K562 (cell line): ENCODE measurements around the gene ZNF804A. TPM values are rescaled to one million over a fixed set of nuclear protein-coding genes. Genes with fewer than 3 reads are reported as not detected.

Experiments
- ATAC-seq: fragments of 200-7000 bp; cut with Tn5 transposase; 3 replicates; pipeline ENCODE4 v1.9.1; 2020; ENCODE audit warnings: moderate library complexity
- BruUV-seq: library from RNA; stranded (reverse); fragments of 400-500 nt; replicated peaks from 2 replicates; lab custom pipeline; 2021; lab: Mats Ljungman, UMichigan
- CTCF ChIA-PET: fragments of 300-600 bp; formaldehyde crosslinking; extraction: SDS; loops from one replicate; lab custom pipeline; 2021; ENCODE audit warnings: low intra/inter-chr PET ratio; lab: Yijun Ruan, JAX
- POLR2A ChIA-PET: fragments of 300-600, 350-650 bp; sonication (Branson Sonifier 250); formaldehyde crosslinking; extraction: SDS; loops from one replicate; lab custom pipeline; 2021; ENCODE audit warnings: antibody characterized with exemption, inconsistent platforms; lab: Yijun Ruan, JAX
- DNase-seq, 4 experiments: peaks; one replicate each; pipeline versions ENCODE4 v3.0.0 to v3.0.0-alpha.2; 2011 to 2018; ENCODE audit warnings: low spot score in 3 of 4, mixed read lengths in 3 of 4; ENCODE audit errors: extremely low read depth in 1 of 4
- FAIRE-seq: peaks from 2 replicates; lab custom pipeline; 2011; peaks lifted over from hg19 to GRCh38; lab: Jason Lieb, UNC
- H2AFZ ChIP-seq: 2 replicates; pipeline ENCODE4 v1.6.0; 2011; ENCODE audit warnings: low read depth, low read length, control low read depth, inconsistent platforms
- H3K27ac ChIP-seq: fragments of 200-600 bp; 3 replicates; pipeline ENCODE4 v1.8.0; 2011; ENCODE audit warnings: low read depth, mild to moderate bottlenecking, control low read depth, inconsistent platforms, low read length, moderate library complexity, mixed read lengths; ENCODE audit errors: extremely low read depth
- H3K27me3 ChIP-seq, 2 experiments: fragments of 300-600 bp in 1 of 2; 2 replicates in 1 of 2; 3 replicates in 1 of 2; pipeline versions ENCODE4 v1.6.0 to v1.8.0; 2011; ENCODE audit warnings: inconsistent platforms in 2 of 2, low read length in 2 of 2, mild to moderate bottlenecking in 1 of 2, mixed read lengths in 1 of 2, moderate library complexity in 1 of 2; ENCODE audit not compliant: control insufficient read depth in 2 of 2, insufficient read depth in 2 of 2
- H3K36me3 ChIP-seq: fragments of 300-600 bp; 3 replicates; pipeline ENCODE4 v1.8.0; 2011; ENCODE audit warnings: mild to moderate bottlenecking, low read length, inconsistent platforms; ENCODE audit not compliant: control insufficient read depth, insufficient read depth
- H3K4me1 ChIP-seq, 2 experiments: fragments of 200-600 bp in 1 of 2; replicated peaks in 1 of 2; 2 replicates in 1 of 2; 3 replicates in 1 of 2; pipeline versions ENCODE4 v1.5.1 to v1.8.0; 2011; ENCODE audit warnings: inconsistent platforms in 2 of 2, low read length in 2 of 2, mild to moderate bottlenecking in 1 of 2, mixed read lengths in 1 of 2, moderate library complexity in 1 of 2; ENCODE audit not compliant: control insufficient read depth in 2 of 2, insufficient read depth in 2 of 2
- H3K4me2 ChIP-seq: 2 replicates; pipeline ENCODE4 v1.6.1; 2011; ENCODE audit warnings: low read length, control low read depth, inconsistent platforms, mixed read lengths; ENCODE audit not compliant: insufficient read depth
- H3K4me3 ChIP-seq: fragments of 200-600 bp; sonication (generic), shearing (Covaris generic); 2 replicates; pipeline ENCODE4 v1.5.1; 2016; ENCODE audit warnings: control low read depth, inconsistent platforms
- H3K79me2 ChIP-seq: fragments of 200-600 bp; 3 replicates; pipeline ENCODE4 v1.8.0; 2011; ENCODE audit warnings: low read length, inconsistent platforms; ENCODE audit not compliant: control insufficient read depth, insufficient read depth
- H3K9ac ChIP-seq, 2 experiments: 2 replicates each; pipeline versions ENCODE4 v1.6.0 to v1.6.1; 2011; ENCODE audit warnings: low read depth in 2 of 2, low read length in 2 of 2, control low read depth in 1 of 2, inconsistent platforms in 1 of 2, mild to moderate bottlenecking in 1 of 2, mixed read lengths in 1 of 2; ENCODE audit not compliant: insufficient read depth in 1 of 2
- H3K9me1 ChIP-seq: one replicate; pipeline ENCODE4 v1.6.0; 2011; ENCODE audit warnings: inconsistent platforms, mild to moderate bottlenecking, low read length, moderate library complexity; ENCODE audit not compliant: control insufficient read depth, insufficient read depth
- H3K9me3 ChIP-seq: replicated peaks from 2 replicates; pipeline ENCODE4 v1.5.1; 2011; ENCODE audit warnings: low read depth, low read length, inconsistent platforms; ENCODE audit not compliant: control insufficient read depth, insufficient read depth
- H4K20me1 ChIP-seq: replicated peaks from 2 replicates; pipeline ENCODE4 v1.6.1; 2011; ENCODE audit warnings: low read length, inconsistent platforms, mixed read lengths; ENCODE audit not compliant: control insufficient read depth, insufficient read depth
- ATF7 ChIP-seq: fragments of 450-650 bp; IDR thresholded peaks from 2 replicates; pipeline ENCODE4 v1.7.1; 2014; ENCODE audit warnings: mild to moderate bottlenecking, moderate library complexity
- BCOR ChIP-seq: fragments of 450-650 bp; IDR thresholded peaks from 2 replicates; pipeline ENCODE4 v1.6.1; 2016
- CCNT2 ChIP-seq: IDR thresholded peaks from 2 replicates; pipeline ENCODE4 v1.6.1; 2011; ENCODE audit warnings: borderline replicate concordance, low read depth, mild to moderate bottlenecking, moderate library complexity, mixed read lengths, low read length; ENCODE audit not compliant: insufficient read length; ENCODE audit errors: extremely low read depth
- E2F6 ChIP-seq, 2 experiments: IDR thresholded peaks; 2 replicates each; pipeline ENCODE4 v1.6.1; 2011; ENCODE audit warnings: borderline replicate concordance in 1 of 2, control low read depth in 1 of 2, low read depth in 1 of 2, low read length in 1 of 2, mild to moderate bottlenecking in 1 of 2, mixed read lengths in 1 of 2, moderate library complexity in 1 of 2; ENCODE audit not compliant: insufficient read depth in 1 of 2, insufficient read length in 1 of 2, poor library complexity in 1 of 2, severe bottlenecking in 1 of 2; ENCODE audit errors: extremely low read depth in 1 of 2
- ETS1 ChIP-seq: conservative IDR thresholded peaks from 2 replicates; pipeline ENCODE4 v1.6.1; 2011; ENCODE audit warnings: low read depth, mild to moderate bottlenecking, low read length; ENCODE audit not compliant: control insufficient read depth
- HNRNPK ChIP-seq: fragments of 200-400 bp; formaldehyde crosslinking; IDR thresholded peaks from one replicate; pipeline ENCODE4 v1.6.1; 2018; ENCODE audit warnings: mild to moderate bottlenecking, low read depth, low read length; ENCODE audit not compliant: poor library complexity, severe bottlenecking
- KAT8 ChIP-seq: fragments of 450-650 bp; IDR thresholded peaks from 2 replicates; pipeline ENCODE4 v1.6.1; 2016; ENCODE audit warnings: low read depth, mild to moderate bottlenecking
- KHSRP ChIP-seq: fragments of 450-650 bp; IDR thresholded peaks from 2 replicates; pipeline ENCODE4 v1.6.1; 2017
- MXD1 ChIP-seq: fragments of 250-450 bp; sonication (Bioruptor Pico); IDR thresholded peaks from 2 replicates; pipeline ENCODE4 v1.8.0; 2021; ENCODE audit warnings: borderline replicate concordance, mild to moderate bottlenecking, moderate library complexity; ENCODE audit not compliant: poor library complexity, severe bottlenecking
- NCOA1 ChIP-seq: fragments of 450-650 bp; IDR thresholded peaks from 2 replicates; pipeline ENCODE4 v1.6.1; 2016; ENCODE audit warnings: low read depth
- NCOR1 ChIP-seq: fragments of 450-650 bp; IDR thresholded peaks from 2 replicates; pipeline ENCODE4 v1.6.1; 2016; ENCODE audit warnings: mild to moderate bottlenecking, moderate library complexity
- NFE2L1 ChIP-seq: fragments of 450-650 bp; IDR thresholded peaks from 2 replicates; pipeline ENCODE4 v1.6.1; 2016; ENCODE audit warnings: missing genetic modification characterization, low read depth, mild to moderate bottlenecking, missing compliant biosample characterization, moderate library complexity, borderline replicate concordance
- POLR2H ChIP-seq: IDR thresholded peaks from 2 replicates; pipeline ENCODE4 v1.6.1; 2016; ENCODE audit warnings: missing genetic modification characterization, low read depth, mild to moderate bottlenecking, control low read depth, missing compliant biosample characterization, moderate library complexity
- RBM34 ChIP-seq: fragments of 200-400 bp; formaldehyde crosslinking; IDR thresholded peaks from 2 replicates; pipeline ENCODE4 v1.6.1; 2018; ENCODE audit warnings: low read length, borderline replicate concordance; ENCODE audit not compliant: insufficient read depth
- SRSF3 ChIP-seq: fragments of 200-400 bp; formaldehyde crosslinking; IDR thresholded peaks from 2 replicates; pipeline ENCODE4 v1.6.1; 2016; ENCODE audit warnings: mild to moderate bottlenecking, low read length, moderate library complexity; ENCODE audit not compliant: insufficient read depth
- STAT6 ChIP-seq: sonication (generic); formaldehyde crosslinking; IDR thresholded peaks from 2 replicates; pipeline ENCODE4 v1.8.1; 2023; ENCODE audit warnings: mild to moderate bottlenecking, missing genetic modification reagents
- TEAD4 ChIP-seq, 2 experiments: sonication (generic) in 1 of 2; formaldehyde crosslinking in 1 of 2; IDR thresholded peaks; 2 replicates each; pipeline versions ENCODE4 v1.6.1 to v1.8.0; 2012 to 2022; ENCODE audit warnings: borderline replicate concordance in 1 of 2, inconsistent platforms in 1 of 2, low read length in 1 of 2, mild to moderate bottlenecking in 1 of 2, missing genetic modification reagents in 1 of 2
- in situ Hi-C: fragments of 300-500 bp; cut with MboI; formaldehyde crosslinking; loops from 4 replicates; pipeline ENCODE4 v1.15.0; 2018; ENCODE audit warnings: inconsistent platforms, mixed read lengths
- intact Hi-C: fragments of 100-400 bp; cut with micrococcal nuclease; formaldehyde crosslinking; loops from 2 replicates; pipeline ENCODE4 v1.14.2; 2022
- polyA plus RNA-seq, 8 experiments: library from polyadenylated mRNA; depleted of rRNA in 4 of 8; stranded (reverse) in 5 of 8; unstranded in 3 of 8; fragments of >200 nt; fragmentation: Nextera tagmentation in 2 of 8; fragmentation: Illumina TruSeq in 1 of 8; extraction: Ambion mirVana in 2 of 8; extraction: Trizol in 1 of 8; gene quantifications; 2 replicates each; pipeline versions ENCODE4 v1.2.1 to v1.2.3, GENCODE V29; 2011 to 2014; ENCODE audit warnings: inconsistent platforms in 1 of 8, missing spikeins in 1 of 8
- total RNA-seq, 7 experiments: library from RNA; depleted of rRNA in 6 of 7; stranded (reverse); fragments of >200 nt in 6 of 7; fragmentation: Illumina TruSeq in 2 of 7; extraction: Trizol in 2 of 7; gene quantifications; 2 replicates each; pipeline versions ENCODE4 v1.2.1 to v1.2.3, GENCODE V29; 2011 to 2021; ENCODE audit warnings: low replicate concordance in 1 of 7

Gene ZNF804A
- total and polyA plus RNA-seq, 9 of the 15 experiments (the other 6 are each of a cell fraction or from before 2014, with no cell fraction given), result 0.01 to 1.2 (median 0.73) TPM

- CTCF ChIA-PET, result no interaction called here
- no peak overlapping the region for H2AFZ ChIP-seq
- ATAC-seq (no peak), FAIRE-seq (no peak), DNase-seq (no peak)
- intact Hi-C loops (loop anchor here (10.0 kb wide), 1 partner anchor 1844 kb away; no protein-coding TSS in a partner anchor), in situ Hi-C loops (no loop called here)
- no peaks in the 10 kb centered on the region for H3K36me3 ChIP-seq
- no peak overlapping the region for H3K4me2 ChIP-seq
- H3K9ac ChIP-seq, result no peak overlapping the region
- POLR2A ChIA-PET, result interaction anchor here (0.7 kb wide), 1 partner anchor 20 kb away, joined by 4 read pairs; no protein-coding TSS in a partner anchor
- BruUV-seq, result no TSS peak
- no peaks in the 10 kb centered on the region for H3K9me1 ChIP-seq
- no peak overlapping the region for H3K27ac ChIP-seq
- H3K79me2 ChIP-seq, result no peaks in the 10 kb centered on the region
- H3K9me3 ChIP-seq, result no peaks in the 10 kb centered on the region
- H3K4me1 ChIP-seq, result no peaks in the 10 kb centered on the region
- no peaks in the 10 kb centered on the region for H4K20me1 ChIP-seq
- H3K4me3 ChIP-seq, result no peak overlapping the region
- H3K27me3 ChIP-seq, result no peaks in the 10 kb centered on the region
- TF ChIP-seq RBM34 (no peak), BCOR (no peak), ATF7 (no peak), NCOA1 (no peak), POLR2H (tag) (no peak), NCOR1 (no peak), HNRNPK (no peak), STAT6 (no peak), TEAD4 (IDR thresholded peaks at IDR 0.05; ENCODE audit: low read length) (no peak), TEAD4 (CRISPR knock-in tag; IDR thresholded peaks at IDR 0.05; ENCODE audit: borderline replicate concordance) (no peak), MXD1 (CRISPR knock-in tag) (no peak), E2F6 (IDR thresholded peaks at IDR 0.05; ENCODE audit: borderline replicate concordance in 1 of 2, extremely low read depth in 1 of 2, insufficient read depth in 1 of 2, insufficient read length in 1 of 2, low read depth in 1 of 2, low read length in 1 of 2, poor library complexity in 1 of 2, severe bottlenecking in 1 of 2) (no peak), ETS1 (no peak), NFE2L1 (no peak), KAT8 (no peak), SRSF3 (no peak), KHSRP (no peak), CCNT2 (no peak)
These were observed 12.6 kb downstream of the ZNF804A start for GRCh38 chr2:184610891-184611290.
